ENCODE measurements around the gene ABHD16A. TPM values are rescaled to one million over a fixed set of nuclear protein-coding genes. Genes with fewer than 3 reads are reported as not detected.
A peak's percentile ranks its signal among the peaks of the same experiment; 100 is the strongest.

Gene ABHD16A
- total and polyA plus RNA-seq, 2 donors (not counting 3 experiments of a cell fraction or from before 2014, with no cell fraction given), result 48.9 to 60.3 TPM

- H3K9me3 ChIP-seq (replicated peaks; ENCODE audit: control insufficient read depth, insufficient read depth, low read length), result no peaks in the 10 kb centered on the region
- no peak for DNase-seq (ENCODE audit: low read depth, low spot score)
- peaks cover 29% of the 10 kb centered on the region for H3K79me2 ChIP-seq (ENCODE audit: control insufficient read depth, insufficient read depth, low read length)
- ChIA-PET CTCF (interaction anchor here (0.8 to 5.4 kb wide), 13 partner anchors 7 to 99 kb away, joined by 4 to 42 read pairs (median 8); partner anchors contain the start of genes ABHD16A, HSPA1B, LSM2 and VARS1), POLR2A (interaction anchor here (1.5 to 2.2 kb wide), 3 partner anchors 9 to 97 kb away, joined by 4 to 14 read pairs (median 4); partner anchors contain the start of genes HSPA1B and MSH5)
- no peaks in the 10 kb centered on the region for H3K27me3 ChIP-seq (ENCODE audit: control insufficient read depth in 2 of 2, insufficient read depth in 2 of 2, low read length in 2 of 2)
- no peak overlapping the region for H3K27ac ChIP-seq (ENCODE audit: insufficient read depth, low read depth, low read length)
- FAIRE-seq, result no peak
- no peak overlapping the region for H3K9ac ChIP-seq (replicated peaks; ENCODE audit: extremely low read depth, insufficient read depth, low read length)
- H3K36me3 ChIP-seq (ENCODE audit: control insufficient read depth in 2 of 2, extremely low read depth in 1 of 2, insufficient read depth in 2 of 2, low read length in 2 of 2), result peaks cover 19 to 38% of the 10 kb centered on the region in 2 experiments
- dilution Hi-C loops (cut with MboI; ENCODE audit: extremely low pct_ligation_motif_present, low sequenced_read_pairs) (no loop called here), intact Hi-C loops (cut with micrococcal nuclease) (loop anchor here (1.0 to 10.0 kb wide), 5 partner anchors 8 to 186 kb away; partner anchors contain the start of genes ABHD16A, ATP6V1G2, DDX39B and HSPA1B)
- peak overlapping the region; percentile 5 for H3K4me2 ChIP-seq (ENCODE audit: insufficient read depth, low read length)
- H3K9me1 ChIP-seq (replicated peaks; ENCODE audit: control insufficient read depth, extremely low read depth, insufficient read depth, low read length), result no peaks in the 10 kb centered on the region
- TF ChIP-seq GATA2 (IDR thresholded peaks at IDR 0.05; ENCODE audit: insufficient read depth, insufficient read length, low read depth, low read length) (no peak), EZH2 (IDR thresholded peaks at IDR 0.05; ENCODE audit: borderline replicate concordance, low read depth, low read length, severe bottlenecking) (no peak), MYC (IDR thresholded peaks at IDR 0.05; ENCODE audit: low read depth, low read length) (no peak), CTCF (IDR thresholded peaks at IDR 0.05; ENCODE audit: extremely low read depth in 1 of 2, insufficient read depth in 1 of 2, low read depth in 1 of 2, low read length in 2 of 2) (no peak), MAX (IDR thresholded peaks at IDR 0.05; ENCODE audit: insufficient read depth, insufficient read length) (no peak), POLR2AphosphoS5 (IDR thresholded peaks at IDR 0.05; ENCODE audit: insufficient read depth, low read depth, low read length) (no peak), JUN (IDR thresholded peaks at IDR 0.05; ENCODE audit: borderline replicate concordance, insufficient read depth, insufficient read length, low read depth) (no peak), FOS (IDR thresholded peaks at IDR 0.05; ENCODE audit: borderline replicate concordance, insufficient read depth, low read length) (no peak), POLR2A (IDR thresholded peaks at IDR 0.05; ENCODE audit: low read depth, low read length) (no peak)
- H4K20me1 ChIP-seq (replicated peaks; ENCODE audit: control insufficient read depth, extremely low read depth, insufficient read depth, low read length), result no peaks in the 10 kb centered on the region
- H2AFZ ChIP-seq (ENCODE audit: low read depth, low read length), result no peak overlapping the region
- no TSS peak for BruUV-seq (replicated peaks)
- peaks cover 37% of the 10 kb centered on the region for H3K4me1 ChIP-seq (ENCODE audit: control insufficient read depth, extremely low read depth, insufficient read depth, low read length)
- H3K4me3 ChIP-seq (replicated peaks in 1 of 3; ENCODE audit: insufficient read depth in 1 of 3, low read depth in 1 of 3, low read length in 3 of 3), result no peak overlapping the region
Measured at GRCh38 chr6:31730631-31731086, 27.5 kb upstream of the ABHD16A start.
